ENCODE data around the gene SELENOF.
"Not testable (repeated sequence)": the region's sequence is repeated elsewhere in the genome, so short reads cannot be mapped to it uniquely, and the experiment has no call there.

Gene SELENOF

DNA sequence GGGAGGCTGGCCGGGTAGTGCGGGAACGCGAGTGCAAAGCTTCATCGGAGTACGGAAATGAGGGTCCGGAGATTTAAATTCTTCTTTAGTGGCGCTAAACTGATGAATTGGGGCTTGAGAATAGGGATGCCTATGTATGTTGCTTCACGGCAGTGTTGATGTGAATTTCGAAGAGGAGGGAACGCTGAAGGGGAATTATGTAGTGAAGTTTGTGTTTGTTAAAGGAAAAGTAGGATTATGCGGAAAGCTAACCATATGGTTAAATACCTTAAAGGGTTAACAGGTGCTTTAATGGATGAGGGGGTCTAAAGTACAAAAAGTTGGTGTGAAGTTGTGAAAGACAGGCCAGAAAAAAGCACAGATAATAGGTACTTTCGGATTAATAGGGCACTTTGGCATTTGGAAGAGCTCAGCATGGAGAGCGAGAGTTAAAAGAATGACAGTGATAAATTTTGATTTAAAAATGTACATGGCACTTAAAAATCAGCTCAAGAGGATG is 1.9 kb upstream of the SELENOF start:
- no peak for DNase-seq

DNA sequence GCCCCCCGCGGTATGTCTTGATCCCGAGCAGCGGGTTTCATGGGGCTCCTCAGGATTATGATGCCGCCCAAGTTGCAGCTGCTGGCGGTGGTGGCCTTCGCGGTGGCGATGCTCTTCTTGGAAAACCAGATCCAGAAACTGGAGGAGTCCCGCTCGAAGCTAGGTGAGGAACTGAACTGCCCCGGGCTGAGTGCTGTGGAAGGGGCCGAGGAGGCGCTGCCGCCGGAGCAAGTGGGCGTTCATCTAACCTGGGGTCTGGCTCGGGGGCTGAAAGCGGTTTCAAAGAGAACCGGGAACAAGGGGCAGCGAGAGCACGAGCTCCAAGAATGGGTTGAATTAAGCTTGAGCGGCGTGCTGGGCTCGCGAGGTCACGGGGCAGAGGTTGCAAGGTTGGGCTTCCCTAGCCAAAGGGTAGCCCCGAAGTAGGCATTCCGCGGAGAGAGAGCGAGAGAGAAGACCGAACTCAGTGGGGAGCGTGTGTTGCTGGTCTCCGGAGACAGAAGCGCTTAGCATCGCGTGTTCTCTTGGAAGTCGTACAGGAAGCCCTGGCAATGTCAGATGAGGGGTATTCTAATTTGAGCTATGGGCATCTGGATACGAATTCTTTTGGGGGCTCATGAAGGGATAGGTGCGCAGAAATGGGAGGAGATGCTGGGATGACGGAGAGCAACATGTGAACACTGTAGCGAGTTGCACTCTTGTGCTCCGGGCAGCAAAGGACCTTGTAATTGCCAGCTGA is 1.2 kb upstream of the SELENOF start:
- no peak for DNase-seq

DNA sequence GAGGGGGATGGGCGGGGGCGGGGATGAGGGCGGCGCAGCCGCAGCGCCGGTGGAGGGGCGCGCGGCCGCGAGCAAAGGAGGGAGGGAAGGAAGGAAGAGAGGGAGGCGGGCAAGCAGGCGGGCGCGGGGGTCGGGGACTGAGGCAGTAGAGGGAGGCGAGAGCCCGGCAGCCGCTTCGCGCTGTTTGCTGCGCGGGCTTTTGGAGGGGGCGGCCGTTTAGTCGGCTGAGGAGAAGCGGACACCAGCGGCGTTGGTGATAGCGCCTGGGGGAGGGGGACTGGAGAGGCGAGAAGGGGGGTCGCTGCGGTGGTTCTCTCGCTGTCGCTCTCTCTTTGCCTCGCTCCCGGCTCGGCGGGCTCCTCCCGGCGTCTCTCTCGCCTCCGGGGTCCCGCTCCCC is 673 bp upstream of the SELENOF start, which contains the start of gene HS2ST1:
Gene HS2ST1 (plus strand): TSS at position 35 of the 397 bp plus-strand sequence.
- DNase-seq, result no peak

DNA sequence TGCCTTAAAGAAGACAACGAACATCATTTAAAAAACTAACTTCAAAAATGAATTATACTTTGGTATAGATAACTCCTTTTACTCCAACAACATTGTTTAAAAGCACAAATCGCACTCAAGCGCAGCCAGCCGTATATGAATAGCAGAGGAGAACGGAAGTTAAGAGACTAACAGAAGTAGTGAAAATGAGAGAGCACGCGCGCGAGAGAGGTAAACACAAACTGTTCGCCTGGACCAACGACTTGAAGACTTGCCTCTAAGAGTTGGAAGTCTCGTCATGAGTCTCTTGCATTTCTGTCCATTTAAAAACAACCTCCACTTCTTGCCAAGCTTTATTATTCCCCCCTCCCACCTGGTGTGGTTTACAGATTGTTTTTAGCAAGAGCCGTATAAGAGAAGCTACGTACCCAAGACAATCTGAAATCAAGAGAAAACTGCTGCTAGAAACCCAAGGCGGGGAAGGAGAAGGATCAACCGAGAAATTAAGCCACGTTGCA is 479 bp downstream of the SELENOF start:
- DNase-seq, result no peak

DNA sequence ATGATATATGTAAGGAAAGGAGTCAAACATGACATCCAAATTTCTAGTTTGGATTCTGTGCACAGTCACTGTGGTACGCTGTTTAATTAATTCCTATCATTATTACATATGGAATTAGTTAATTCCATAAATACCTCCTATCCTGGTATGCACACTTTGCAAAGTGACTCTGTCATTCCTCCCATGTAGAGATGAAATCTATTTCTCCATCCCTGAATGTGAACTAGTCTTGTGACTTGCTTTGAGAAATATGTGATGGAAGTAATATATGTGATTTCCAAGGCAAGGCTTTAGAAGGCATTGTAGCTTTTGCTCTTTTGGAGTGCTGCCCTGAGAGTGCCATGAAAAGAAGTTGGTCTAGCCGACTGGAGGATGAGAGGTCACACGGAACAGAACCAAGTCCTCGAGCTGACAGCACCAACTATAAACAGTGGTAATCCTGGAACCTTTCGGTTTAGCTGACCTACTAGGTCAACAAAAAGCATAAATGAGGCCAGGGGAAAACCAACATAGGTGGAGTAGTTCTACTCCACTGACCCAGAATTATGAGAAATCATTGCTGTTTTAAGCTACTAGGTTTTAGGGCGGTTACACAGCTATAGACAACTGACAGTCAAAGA is 1.5 kb downstream of the SELENOF start:
- DNase-seq, result no peak

DNA sequence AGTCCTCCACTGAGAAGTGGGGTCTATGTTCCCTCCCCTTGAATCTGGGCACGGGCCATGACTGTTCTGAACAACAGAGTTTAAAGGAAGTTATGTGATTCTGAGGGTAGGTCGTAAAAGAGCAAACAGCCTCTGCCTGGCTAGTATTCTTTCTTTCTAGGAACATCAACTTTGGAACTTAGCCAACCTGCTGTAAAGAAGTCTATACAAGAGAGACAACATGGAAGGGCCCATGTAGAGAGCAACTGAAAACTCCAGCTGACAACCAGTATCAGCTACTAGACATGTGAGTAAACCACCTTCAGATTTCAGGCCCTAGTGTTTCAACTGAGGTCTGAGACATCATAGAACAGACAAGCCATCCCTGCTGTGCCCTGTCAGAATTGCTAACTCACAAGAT is 7.5 kb downstream of the SELENOF start:
- DNase-seq, result no peak

DNA sequence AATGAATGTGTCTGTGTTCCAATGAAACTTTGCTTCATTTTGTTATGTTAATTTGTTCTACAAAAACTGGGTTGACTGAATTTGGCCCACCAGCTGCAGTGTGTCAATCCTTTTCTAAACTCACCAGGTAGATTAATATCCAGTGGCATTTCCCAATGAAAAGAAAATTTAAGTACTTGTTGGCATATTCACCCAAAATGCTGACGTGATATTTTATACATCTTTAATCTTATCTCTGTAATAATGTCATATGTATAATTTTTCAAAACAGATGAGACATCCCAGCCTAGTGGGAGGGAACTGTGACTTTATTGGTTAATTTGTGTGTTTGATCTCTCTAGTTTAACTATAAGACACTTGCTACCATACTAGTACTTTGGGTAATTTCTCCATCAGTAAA is 8.1 kb downstream of the SELENOF start:
- no peak for DNase-seq

DNA sequence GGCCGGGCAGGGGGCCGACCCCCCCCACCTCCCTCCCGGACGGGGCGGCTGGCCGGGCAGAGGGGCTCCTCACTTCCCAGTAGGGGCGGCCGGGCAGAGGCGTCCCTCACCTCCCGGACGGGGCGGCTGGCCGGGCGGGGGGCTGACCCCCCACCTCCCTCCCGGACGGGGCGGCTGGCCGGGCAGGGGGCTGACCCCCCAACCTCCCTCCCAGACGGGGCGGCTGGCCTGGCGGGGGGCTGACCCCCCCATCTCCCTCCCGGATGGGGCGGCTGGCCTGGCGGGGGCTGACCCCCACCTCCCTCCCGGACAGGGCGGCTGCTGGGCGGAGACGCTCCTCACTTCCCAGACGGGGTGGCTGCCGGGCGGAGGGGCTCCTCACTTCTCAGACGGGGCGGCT is 14.5 kb downstream of the SELENOF start:
- not testable (repeated sequence) for DNase-seq

DNA sequence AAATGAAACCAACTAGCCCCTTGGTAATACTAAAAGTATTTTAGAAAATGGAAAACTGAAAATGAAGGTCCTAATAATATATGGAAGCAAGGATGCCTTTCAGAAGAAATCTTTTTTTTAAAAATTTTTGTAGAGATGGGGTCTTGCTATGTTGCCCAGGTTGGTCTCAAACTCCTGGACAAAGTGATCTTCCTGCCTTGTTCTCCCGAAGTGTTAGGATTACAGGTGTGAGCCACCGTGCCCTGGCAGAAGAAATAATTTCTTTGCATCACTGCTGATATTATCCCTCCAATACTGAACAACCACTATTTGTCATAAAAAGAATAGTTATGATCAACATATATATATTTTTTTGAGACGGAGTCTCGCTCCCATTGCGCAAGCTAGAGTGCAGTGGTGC is 25.6 kb downstream of the SELENOF start:
- no peak for DNase-seq

DNA sequence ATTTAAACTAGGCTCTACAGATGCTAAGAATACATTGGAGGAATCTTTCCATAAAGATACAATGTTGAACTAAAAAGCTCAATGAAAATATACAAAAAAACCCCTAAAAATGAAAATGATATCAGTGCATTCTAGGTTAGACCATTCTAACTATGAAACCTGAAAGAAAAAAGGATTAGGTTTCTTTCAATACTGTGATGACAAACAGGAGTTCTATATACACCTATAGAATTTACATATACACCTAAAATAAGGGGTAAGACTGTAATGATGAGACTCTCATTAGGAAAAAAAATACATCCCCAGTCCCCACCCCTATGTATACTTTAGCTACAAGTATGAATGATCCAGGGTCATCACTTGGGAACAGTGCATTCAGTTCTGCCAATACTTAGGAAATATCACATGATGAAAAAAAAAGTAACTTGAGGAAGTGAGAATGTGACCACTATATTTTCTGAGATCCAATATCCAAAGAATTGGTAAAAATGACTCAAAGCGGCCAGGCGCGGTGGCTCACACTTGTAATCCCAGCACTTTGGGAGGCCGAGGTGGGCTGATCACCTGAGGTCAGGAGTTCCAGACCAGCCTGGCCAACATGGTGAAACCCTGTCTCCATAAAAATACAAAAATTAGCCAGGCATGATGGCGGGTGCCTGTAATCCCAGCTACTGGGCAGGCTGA is 26.3 kb downstream of the SELENOF start:
- DNase-seq, result no peak

DNA sequence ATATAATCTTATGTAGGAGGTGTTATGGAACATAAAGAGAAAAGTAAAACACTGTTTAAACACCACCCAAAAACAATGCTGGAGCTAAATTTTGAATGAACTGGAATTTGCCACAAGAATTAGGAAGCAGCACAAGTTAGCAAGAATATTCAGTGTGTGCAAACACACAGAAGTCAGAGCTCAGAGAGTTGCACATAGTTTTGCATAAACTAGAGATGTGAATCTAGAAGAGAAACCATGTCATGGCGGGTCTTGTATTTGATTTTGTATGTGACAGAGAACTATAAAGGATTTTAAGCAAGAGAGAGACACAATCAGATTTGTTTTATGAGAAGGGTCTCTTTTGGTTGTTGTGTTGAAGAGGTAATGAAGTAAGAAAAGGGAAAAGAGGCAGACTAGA is 38.2 kb downstream of the SELENOF start:
- DNase-seq, result no peak

DNA sequence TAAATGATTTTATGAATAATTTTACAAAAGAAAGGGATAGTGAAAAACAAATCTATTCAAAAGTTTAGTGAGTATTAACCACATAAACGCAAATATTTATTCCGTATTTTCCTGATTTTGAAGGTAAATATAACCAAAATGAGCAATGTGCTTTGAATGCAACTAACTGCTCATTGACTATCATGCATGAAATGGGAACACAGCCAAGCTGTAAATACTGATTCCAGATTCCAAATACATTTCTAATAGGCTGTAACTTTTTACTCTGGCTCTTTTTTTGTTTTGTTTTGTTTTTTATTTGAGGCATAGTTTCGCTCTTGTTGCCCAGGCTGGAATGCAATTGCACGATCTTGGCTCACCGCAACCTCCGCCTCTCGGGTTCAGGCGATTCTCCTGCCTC is 41.8 kb downstream of the SELENOF start:
- DNase-seq, result no peak

DNA sequence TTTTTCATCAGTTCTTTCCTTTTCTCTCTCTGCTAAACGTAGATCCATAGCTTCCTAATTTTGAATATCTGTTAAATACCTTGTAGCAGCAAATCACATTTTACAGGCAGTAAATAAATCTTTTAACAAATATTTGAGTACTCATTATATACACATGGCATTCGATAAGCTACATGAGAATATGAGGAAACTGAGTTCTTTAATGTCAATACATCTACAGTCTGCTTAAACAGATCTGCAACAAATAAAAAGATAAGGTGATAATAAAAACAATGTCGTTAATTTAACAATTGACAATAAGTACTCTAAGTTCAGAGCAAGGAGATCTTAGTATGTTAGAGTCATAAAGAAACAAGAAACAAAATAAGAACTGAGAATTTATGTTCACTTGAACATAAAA is 42.9 kb downstream of the SELENOF start:
- DNase-seq, result no peak

DNA sequence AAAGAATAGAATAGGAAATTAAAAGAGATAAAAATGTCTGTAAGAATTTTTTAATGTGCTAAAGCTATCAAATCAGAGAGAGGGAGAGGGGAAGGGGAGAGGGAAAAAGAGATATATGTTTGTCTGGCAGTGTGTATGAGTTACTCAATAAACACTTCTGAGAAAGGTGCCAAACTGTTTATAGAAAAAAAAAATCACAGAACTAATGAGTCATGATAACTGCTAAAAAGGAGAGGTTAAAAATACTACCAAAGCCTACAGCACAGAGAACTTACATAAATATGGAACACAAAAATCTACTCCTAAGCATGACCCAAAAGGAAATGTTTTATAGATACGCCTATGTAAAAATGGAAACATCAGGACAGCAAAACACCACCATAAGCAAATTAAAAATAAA is 45.4 kb downstream of the SELENOF start:
- no peak for DNase-seq

DNA sequence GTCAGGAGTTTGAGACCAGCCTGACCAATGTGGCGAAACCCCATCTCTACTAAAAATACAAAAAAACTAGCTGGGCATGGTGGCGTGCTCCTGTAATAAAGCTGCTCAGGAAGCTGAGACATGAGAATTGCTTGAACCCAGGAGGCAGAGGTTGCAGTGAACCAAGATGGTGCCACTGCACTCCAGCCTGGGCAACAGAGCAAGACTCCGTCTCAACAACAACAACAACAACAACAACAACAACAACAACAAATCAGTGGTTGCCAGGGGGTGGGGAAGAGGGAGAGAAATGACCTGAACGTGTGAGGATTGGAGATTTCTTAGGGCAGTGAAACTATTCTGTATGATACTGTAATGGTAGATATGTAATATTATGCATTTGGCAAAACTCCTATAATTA is 46.6 kb downstream of the SELENOF start:
- DNase-seq, result not testable (repeated sequence)

DNA sequence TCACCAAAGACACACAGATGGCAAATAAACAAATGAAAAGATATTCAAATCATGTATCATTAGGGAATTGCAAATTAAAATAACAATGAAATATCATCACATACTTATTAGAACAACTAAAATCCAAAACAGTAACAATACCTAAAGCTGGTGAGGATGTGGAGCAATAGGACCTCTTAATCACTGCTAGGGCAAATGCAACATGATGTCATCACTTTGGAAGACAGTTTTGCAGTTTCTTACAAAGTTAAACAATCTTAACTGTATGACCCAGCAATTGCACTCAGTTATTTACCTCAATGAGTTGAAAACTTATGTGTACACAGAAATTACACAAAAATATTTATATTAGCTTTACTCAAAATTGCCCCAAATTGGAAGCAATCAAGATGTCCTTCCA is 47.3 kb downstream of the SELENOF start:
- DNase-seq, result no peak

DNA sequence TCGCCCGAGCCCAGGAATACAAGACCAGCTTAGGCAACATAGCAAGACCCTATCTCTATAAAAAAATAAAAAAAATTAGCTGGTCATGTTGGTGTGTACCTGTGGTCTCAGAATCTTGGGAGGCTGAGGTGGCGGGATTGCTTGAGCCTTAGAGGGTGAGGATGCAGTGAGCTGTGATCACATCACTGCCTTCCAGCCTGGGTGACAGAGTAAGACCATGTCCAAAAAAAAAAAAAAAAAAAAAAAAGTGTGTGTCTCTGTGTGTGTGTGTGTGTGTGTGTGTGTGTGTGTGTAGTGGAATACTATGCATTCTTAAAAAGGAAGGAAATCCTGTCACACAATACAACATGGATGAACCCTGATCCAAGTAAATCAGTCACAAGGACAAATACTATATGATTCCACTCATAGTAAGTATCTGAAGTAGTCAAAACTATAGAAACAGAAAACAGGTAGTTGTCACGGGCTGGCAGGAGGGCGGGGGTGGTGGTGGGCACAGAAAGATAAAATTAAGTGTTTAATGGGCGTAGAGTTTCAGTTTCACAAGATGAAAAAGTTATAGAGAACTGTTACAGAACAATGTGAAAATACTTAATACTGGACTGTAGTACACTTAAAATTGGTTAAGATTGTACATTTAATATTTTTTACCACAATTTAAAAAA is 47.8 kb downstream of the SELENOF start:
- DNase-seq, result no peak

DNA sequence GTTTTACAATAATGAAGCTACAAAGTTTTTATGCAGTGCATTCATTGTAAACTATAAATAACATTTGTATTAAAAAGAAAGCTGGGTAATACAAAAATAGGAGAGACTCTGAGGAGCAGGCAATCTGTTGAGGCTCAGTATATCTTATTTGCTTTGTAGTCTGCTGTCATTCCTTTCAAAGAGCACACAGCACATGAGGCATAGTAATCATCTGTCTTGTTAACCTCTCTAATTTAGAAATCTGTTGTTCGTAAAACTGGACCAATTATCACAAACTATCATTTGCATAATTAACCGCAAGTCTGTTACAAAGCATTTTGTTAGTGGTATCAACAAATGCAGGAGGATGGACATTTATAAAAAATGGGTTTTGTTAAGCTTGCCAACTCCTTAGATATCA is 51.0 kb downstream of the SELENOF start:
- no peak for DNase-seq

DNA sequence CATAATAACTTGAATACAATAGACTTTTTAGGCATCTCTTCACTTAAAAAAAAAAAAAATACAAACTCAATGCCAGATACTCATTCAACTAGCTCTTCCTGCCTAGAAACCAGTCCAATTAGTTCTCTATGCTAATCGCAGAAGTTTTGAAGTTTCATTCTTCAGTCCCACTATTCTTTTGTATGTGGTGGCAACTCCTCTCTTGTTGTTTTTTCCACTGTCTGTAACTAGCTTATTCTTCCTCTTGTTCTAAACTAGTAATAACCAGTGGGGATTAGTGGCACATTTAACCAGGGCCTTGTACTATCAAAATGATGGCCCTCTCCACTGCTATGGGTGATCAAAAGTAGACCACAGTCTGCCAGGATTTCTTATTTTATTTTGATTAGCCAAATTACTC is 52.5 kb downstream of the SELENOF start:
- DNase-seq, result no peak

DNA sequence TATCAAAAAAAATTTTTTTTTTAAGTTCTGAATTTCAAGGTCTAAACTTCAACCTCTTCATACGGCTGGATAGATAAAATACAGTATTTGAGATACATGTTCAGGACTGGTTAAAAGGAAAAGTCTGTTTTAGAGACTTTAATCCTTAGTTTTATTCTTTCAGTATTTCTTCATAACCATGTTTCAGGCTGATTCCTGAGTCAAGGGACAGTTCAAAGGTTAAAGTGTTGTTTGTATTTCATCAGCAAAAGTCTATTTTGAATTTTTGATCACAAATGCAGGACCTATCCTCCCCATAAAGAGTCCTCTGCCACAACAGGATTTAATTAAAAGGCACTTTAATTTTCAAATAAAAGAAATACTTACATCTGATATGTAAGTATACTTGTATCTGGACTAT is 53.5 kb downstream of the SELENOF start:
- no peak for DNase-seq

DNA sequence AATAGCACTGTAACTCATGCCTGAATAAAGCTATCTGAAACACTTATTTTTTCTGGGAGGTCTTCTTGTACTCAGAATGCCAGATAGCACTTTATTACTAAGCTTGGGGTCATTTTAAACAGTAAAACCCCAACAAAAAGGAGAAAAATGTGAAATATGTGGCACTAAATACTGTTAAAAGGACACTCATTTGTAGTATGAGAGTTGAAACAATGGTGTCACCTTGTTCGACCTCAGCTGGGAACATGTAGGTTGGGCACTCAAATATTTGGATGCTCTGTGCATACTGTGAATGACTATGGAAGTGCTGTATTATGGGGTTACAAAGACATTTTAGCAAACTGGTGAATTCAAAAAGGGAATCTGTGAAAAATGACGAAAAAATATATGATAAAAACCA is 53.9 kb downstream of the SELENOF start:
- DNase-seq, result no peak

DNA sequence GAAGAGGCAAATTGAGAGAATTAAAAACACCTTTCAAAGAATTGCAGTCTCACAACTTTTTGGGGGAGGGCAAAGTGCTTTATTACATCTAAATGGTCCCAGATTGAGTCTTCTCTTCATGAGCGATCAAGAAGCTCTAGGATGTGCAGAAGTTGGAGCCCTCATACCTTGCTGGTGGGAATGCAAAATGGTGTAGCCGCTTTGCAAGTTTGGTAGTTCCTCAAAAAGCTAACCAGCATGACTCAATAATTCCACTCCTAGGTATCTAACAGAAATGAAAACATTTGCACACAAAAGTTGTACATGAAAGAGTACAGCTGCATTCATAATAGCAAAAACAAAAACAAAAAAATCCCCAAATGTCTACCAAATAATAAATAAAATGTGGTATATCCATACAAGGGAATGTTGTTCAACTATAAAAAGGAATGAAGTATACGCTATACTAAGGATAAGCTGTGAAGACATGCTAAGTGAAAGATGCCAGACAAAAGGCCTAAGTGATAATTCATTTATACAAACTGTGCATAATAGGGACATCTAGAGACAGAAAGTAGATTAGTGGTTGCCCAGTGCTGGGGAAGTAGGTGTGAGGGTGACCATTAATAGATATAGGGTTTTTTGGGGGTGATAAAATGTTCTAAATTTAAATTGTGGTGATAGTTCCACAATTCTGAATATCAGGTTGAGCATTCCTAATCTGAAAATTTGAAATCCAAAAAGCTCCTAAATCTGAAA is 55.2 kb downstream of the SELENOF start:
- no peak for DNase-seq

DNA sequence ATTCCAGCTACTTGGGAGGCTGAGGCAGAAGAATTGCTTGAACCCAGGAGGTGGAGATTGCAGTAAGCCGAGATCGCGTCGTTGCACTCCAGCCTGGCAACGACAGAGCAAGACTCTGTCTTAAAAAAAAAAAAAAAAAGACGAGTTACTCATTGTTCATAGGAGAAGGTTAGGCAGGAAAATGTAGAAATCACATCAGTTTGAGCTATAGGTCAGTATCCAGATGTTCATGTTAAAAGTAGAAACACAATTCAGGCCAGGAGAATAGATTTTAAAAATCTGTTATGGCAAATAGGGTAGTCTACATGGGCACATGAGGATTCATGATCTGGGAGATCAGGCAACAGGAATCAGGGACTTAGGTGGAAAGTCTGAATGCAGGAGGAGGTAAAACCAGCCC is 57.7 kb downstream of the SELENOF start:
- DNase-seq, result no peak

All from NCI-H187 treated with DMSO at 0.1 percent for 48 hours (cell line).